CD4-positive, alpha-beta memory T cell (primary cell): ENCODE measurements around the gene RPUSD1. TPM values are rescaled to one million over a fixed set of nuclear protein-coding genes. Genes with fewer than 3 reads are reported as not detected.
"Not testable (repeated sequence)": the region's sequence is repeated elsewhere in the genome, so short reads cannot be mapped to it uniquely, and the experiment has no call there.

Experiments used
- CTCF ChIA-PET: fragments of 350-600 bp; sonication (Branson Sonifier 250); formaldehyde crosslinking; loops from one replicate; lab custom pipeline; 2021; ENCODE audit warnings: inconsistent platforms; ENCODE audit not compliant: partially characterized antibody; lab: Charles Lee
- POLR2A ChIA-PET: fragments of 350-600 bp; sonication (Branson Sonifier 250); formaldehyde crosslinking; loops from one replicate; lab custom pipeline; 2021; ENCODE audit not compliant: partially characterized antibody; lab: Charles Lee
- DNase-seq, 5 donors: peaks; one replicate each; pipeline versions ENCODE4 v3.0.0 to v3.0.0-alpha.2; 2020 to 2022; ENCODE audit warnings: mixed read lengths in 1 of 5
- H3K27ac ChIP-seq: one replicate; pipeline ENCODE4 v1.7.0; 2013; ENCODE audit warnings: low read depth, low read length
- H3K27me3 ChIP-seq: 2 replicates; pipeline ENCODE4 v1.7.0; 2013; ENCODE audit warnings: mild to moderate bottlenecking, low read length, moderate library complexity; ENCODE audit not compliant: insufficient read depth
- H3K36me3 ChIP-seq: 2 replicates; pipeline ENCODE4 v1.7.0; 2013; ENCODE audit warnings: mild to moderate bottlenecking, low read length, moderate library complexity; ENCODE audit not compliant: insufficient read depth
- H3K4me1 ChIP-seq: 2 replicates; pipeline ENCODE4 v1.7.0; 2013; ENCODE audit warnings: mild to moderate bottlenecking, low read length, moderate library complexity; ENCODE audit not compliant: insufficient read depth
- H3K4me3 ChIP-seq, 2 donors: one replicate each; pipeline ENCODE4 v1.7.0; 2013; ENCODE audit warnings: low read length in 2 of 2, mild to moderate bottlenecking in 1 of 2
- H3K9me3 ChIP-seq, 2 donors: one replicate each; pipeline ENCODE4 v1.7.0; 2013; ENCODE audit warnings: low read length in 2 of 2, control low read depth in 1 of 2; ENCODE audit not compliant: control insufficient read depth in 1 of 2
- H3K27ac Mint-ChIP-seq, 7 donors: one replicate each; pipeline ENCODE4 v1.8.0; 2020 to 2021; ENCODE audit warnings: mixed read lengths in 7 of 7, mild to moderate bottlenecking in 6 of 7, inconsistent platforms in 3 of 7, moderate library complexity in 3 of 7
- H3K27me3 Mint-ChIP-seq, 2 donors: one replicate each; pipeline ENCODE4 v1.8.0; 2020 to 2021; ENCODE audit warnings: mixed read lengths in 2 of 2
- H3K36me3 Mint-ChIP-seq, 2 donors: one replicate each; pipeline ENCODE4 v1.8.0; 2020 to 2021; ENCODE audit warnings: mixed read lengths in 2 of 2, inconsistent platforms in 1 of 2, mild to moderate bottlenecking in 1 of 2
- H3K4me1 Mint-ChIP-seq, 4 donors: one replicate each; pipeline ENCODE4 v1.8.0; 2020 to 2021; ENCODE audit warnings: mixed read lengths in 4 of 4, mild to moderate bottlenecking in 1 of 4
- H3K4me3 Mint-ChIP-seq, 8 donors: one replicate each; pipeline ENCODE4 v1.8.0; 2020 to 2021; ENCODE audit warnings: mixed read lengths in 8 of 8, mild to moderate bottlenecking in 7 of 8, moderate library complexity in 6 of 8, inconsistent platforms in 3 of 8
- H3K9me3 Mint-ChIP-seq, 8 donors: one replicate each; pipeline ENCODE4 v1.8.0; 2020 to 2021; ENCODE audit warnings: mixed read lengths in 8 of 8, mild to moderate bottlenecking in 5 of 8, inconsistent platforms in 3 of 8, moderate library complexity in 1 of 8
- intact Hi-C: fragments of 100-400 bp; cut with micrococcal nuclease; formaldehyde crosslinking; loops from one replicate; pipeline ENCODE4 v1.15.1; 2023
- polyA plus RNA-seq, 2 donors: library from polyadenylated mRNA; unstranded; fragments of 300-500 nt; fragmentation: Illumina TruSeq; gene quantifications; one replicate each; pipeline ENCODE4 v1.2.3, GENCODE V29; 2021
- total RNA-seq, 2 experiments: library from RNA; stranded (reverse); gene quantifications; one replicate each; pipeline ENCODE4 v1.2.3, GENCODE V29; 2021

RPUSD1 gene
- total and polyA plus RNA-seq, 4 experiments from 2014 or later, result 19.9 to 31.1 (median 28.3) TPM

GRCh38 chr16:760065-760464 is 28.1 kb downstream of the RPUSD1 start:
- Mint-ChIP-seq H3K27ac (no peak overlapping the region), H3K4me1 (no peaks in the 10 kb centered on the region), H3K36me3 (peaks cover 0 to 3% of the 10 kb centered on the region in 2 donors), H3K4me3 (no peak overlapping the region), H3K27me3 (peaks cover 6 to 7% of the 10 kb centered on the region in 2 donors), H3K9me3 (peaks cover 0 to 5% (median under 1%) of the 10 kb centered on the region in 8 donors)
- Histone ChIP-seq H3K36me3 (no peaks in the 10 kb centered on the region), H3K27me3 (no peaks in the 10 kb centered on the region), H3K9me3 (no peaks in the 10 kb centered on the region), H3K27ac (no peak overlapping the region), H3K4me3 (no peak overlapping the region), H3K4me1 (no peaks in the 10 kb centered on the region)
- ChIA-PET POLR2A (no interaction called here), CTCF (interaction anchor here (0.6 kb wide), 1 partner anchor 46 kb away, joined by 3 read pairs; no protein-coding TSS in a partner anchor)
- no peak for DNase-seq
- intact Hi-C loops, result no loop called here

GRCh38 chr16:759110-759910 is 28.9 kb downstream of the RPUSD1 start:
- Histone ChIP-seq H3K4me3 (no peak overlapping the region), H3K4me1 (no peaks in the 10 kb centered on the region), H3K36me3 (no peaks in the 10 kb centered on the region), H3K9me3 (no peaks in the 10 kb centered on the region), H3K27ac (no peak overlapping the region), H3K27me3 (no peaks in the 10 kb centered on the region)
- intact Hi-C loops, result no loop called here
- Mint-ChIP-seq H3K36me3 (peaks cover 0 to 3% of the 10 kb centered on the region in 2 donors), H3K4me1 (peaks cover 0 to 2% (median under 1%) of the 10 kb centered on the region in 4 donors), H3K27me3 (peaks cover 6 to 7% of the 10 kb centered on the region in 2 donors), H3K27ac (no peak overlapping the region), H3K9me3 (peaks cover 0 to 5% (median under 1%) of the 10 kb centered on the region in 8 donors), H3K4me3 (no peak overlapping the region)
- ChIA-PET POLR2A (no interaction called here), CTCF (interaction anchor here (0.6 kb wide), 1 partner anchor 46 kb away, joined by 3 read pairs; no protein-coding TSS in a partner anchor)
- no peak for DNase-seq

- DNase-seq, result no peak
- no peaks in the 10 kb centered on the region for H3K36me3 ChIP-seq
- no peaks in the 10 kb centered on the region for H3K4me1 ChIP-seq
- H3K9me3 Mint-ChIP-seq, result peaks cover 0 to 5% (median under 1%) of the 10 kb centered on the region in 8 donors
- no peak overlapping the region for H3K4me3 ChIP-seq
- H3K27ac Mint-ChIP-seq, result no peak overlapping the region
- no peak overlapping the region for H3K4me3 Mint-ChIP-seq
- CTCF ChIA-PET, result interaction anchor here (1.7 kb wide), 1 partner anchor 12 kb away, joined by 5 read pairs; no protein-coding TSS in a partner anchor
- no peaks in the 10 kb centered on the region for H3K9me3 ChIP-seq
- H3K36me3 Mint-ChIP-seq, result peaks cover 0 to 3% of the 10 kb centered on the region in 2 donors
- no peaks in the 10 kb centered on the region for H3K27me3 ChIP-seq
- intact Hi-C loops, result no loop called here
- peaks cover 7% of the 10 kb centered on the region in 2 donors for H3K27me3 Mint-ChIP-seq
- POLR2A ChIA-PET, result no interaction called here
- H3K27ac ChIP-seq, result no peak overlapping the region
- H3K4me1 Mint-ChIP-seq, result peaks cover 0 to 2% (median under 1%) of the 10 kb centered on the region in 4 donors
Observed at GRCh38 chr16:756428-756827, 31.8 kb downstream of the RPUSD1 start.

GRCh38 chr16:754656-755055 is 33.5 kb downstream of the RPUSD1 start:
- Histone ChIP-seq H3K27me3 (no peaks in the 10 kb centered on the region), H3K36me3 (no peaks in the 10 kb centered on the region), H3K27ac (no peak overlapping the region), H3K4me1 (no peaks in the 10 kb centered on the region), H3K9me3 (no peaks in the 10 kb centered on the region), H3K4me3 (no peak overlapping the region)
- H3K4me1 Mint-ChIP-seq, result peaks cover 0 to 2% (median under 1%) of the 10 kb centered on the region in 4 donors
- peaks cover 0 to 3% of the 10 kb centered on the region in 2 donors for H3K36me3 Mint-ChIP-seq
- no peak for DNase-seq
- intact Hi-C loops, result no loop called here
- ChIA-PET CTCF (interaction anchor here (0.7 to 0.9 kb wide), 2 partner anchors 25 to 42 kb away, joined by 3 read pairs; no protein-coding TSS in a partner anchor), POLR2A (no interaction called here)
- peaks cover 6 to 7% of the 10 kb centered on the region in 2 donors for H3K27me3 Mint-ChIP-seq
- peaks cover 0 to 5% (median under 1%) of the 10 kb centered on the region in 8 donors for H3K9me3 Mint-ChIP-seq
- no peak overlapping the region for H3K4me3 Mint-ChIP-seq
- H3K27ac Mint-ChIP-seq, result no peak overlapping the region

GRCh38 chr16:754121-754607 is 34.0 kb downstream of the RPUSD1 start:
- H3K4me1 Mint-ChIP-seq, DNase-seq, intact Hi-C loops: not testable (repeated sequence)

GRCh38 chr16:752007-752312 is 36.2 kb downstream of the RPUSD1 start:
- CTCF ChIA-PET, result interaction anchor here (0.9 kb wide), 1 partner anchor 39 kb away, joined by 3 read pairs; no protein-coding TSS in a partner anchor
- no peak overlapping the region for H3K27ac Mint-ChIP-seq
- no peak overlapping the region for H3K4me3 ChIP-seq
- no peaks in the 10 kb centered on the region for H3K36me3 ChIP-seq
- intact Hi-C loops, result no loop called here
- H3K27me3 Mint-ChIP-seq, result peaks cover 3 to 4% of the 10 kb centered on the region in 2 donors
- H3K9me3 ChIP-seq, result no peaks in the 10 kb centered on the region
- H3K27ac ChIP-seq, result no peak overlapping the region
- peaks cover 0 to 5% (median 1%) of the 10 kb centered on the region in 8 donors for H3K9me3 Mint-ChIP-seq
- no peaks in the 10 kb centered on the region for H3K27me3 ChIP-seq
- H3K4me1 ChIP-seq, result no peaks in the 10 kb centered on the region
- POLR2A ChIA-PET, result interaction anchor here (0.7 kb wide), 1 partner anchor 57 kb away, joined by 3 read pairs; no protein-coding TSS in a partner anchor
- peaks cover 0 to 3% of the 10 kb centered on the region in 2 donors for H3K36me3 Mint-ChIP-seq
- DNase-seq, result no peak
- no peak overlapping the region for H3K4me3 Mint-ChIP-seq
- H3K4me1 Mint-ChIP-seq, result peaks cover 0 to 2% (median under 1%) of the 10 kb centered on the region in 4 donors

More at GRCh38 chr16:754121-754607, 34.0 kb downstream of the RPUSD1 start:
- H3K9me3 ChIP-seq, H3K27me3 ChIP-seq, H3K27ac ChIP-seq, POLR2A ChIA-PET, H3K36me3 Mint-ChIP-seq, H3K4me1 ChIP-seq, H3K27me3 Mint-ChIP-seq, H3K4me3 ChIP-seq, H3K27ac Mint-ChIP-seq, H3K9me3 Mint-ChIP-seq, H3K4me3 Mint-ChIP-seq, H3K36me3 ChIP-seq: not testable (repeated sequence)
- CTCF ChIA-PET, result interaction anchor here (0.7 to 0.9 kb wide), 2 partner anchors 24 to 42 kb away, joined by 3 read pairs; no protein-coding TSS in a partner anchor
